ENCODE measurements around the gene PRIMA1.

The PRIMA1 gene

DNA sequence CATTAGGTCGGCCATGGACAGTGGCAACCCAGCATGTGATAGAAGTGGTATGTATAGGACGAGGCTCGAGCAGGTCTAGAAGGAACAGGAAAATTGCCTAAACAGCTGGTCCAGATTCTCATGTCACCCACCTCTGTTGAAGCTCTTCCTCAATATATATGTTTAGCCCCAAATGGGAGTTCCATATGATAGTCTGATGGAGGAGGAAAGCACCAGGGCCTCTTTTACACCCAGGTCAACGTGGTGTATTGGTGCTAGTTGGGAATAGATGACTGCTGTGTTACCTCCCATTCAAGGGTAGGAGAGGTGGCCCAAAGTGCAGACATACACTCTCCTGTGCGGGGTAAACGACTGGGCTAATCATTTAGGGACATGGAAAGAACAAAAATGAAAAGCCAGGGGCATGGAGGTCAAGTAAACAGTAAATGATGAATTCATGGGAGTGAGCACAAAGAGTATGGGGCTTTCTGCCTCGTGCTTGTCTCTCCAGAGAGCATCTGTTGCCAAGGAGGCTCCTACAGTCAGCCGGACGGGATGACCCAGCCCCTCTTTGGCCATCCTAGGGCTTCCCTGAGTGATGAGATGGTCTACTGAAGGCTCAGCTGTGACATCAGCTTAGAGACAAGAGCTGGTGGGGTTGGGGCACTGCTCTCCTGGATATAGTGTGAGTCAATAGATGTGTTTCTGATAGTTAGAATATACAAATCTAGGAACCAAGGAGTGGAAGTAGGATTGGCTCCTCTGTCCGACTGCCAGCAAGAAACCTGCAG is 5.5 kb upstream of the PRIMA1 start:
- no peak for DNase-seq

DNA sequence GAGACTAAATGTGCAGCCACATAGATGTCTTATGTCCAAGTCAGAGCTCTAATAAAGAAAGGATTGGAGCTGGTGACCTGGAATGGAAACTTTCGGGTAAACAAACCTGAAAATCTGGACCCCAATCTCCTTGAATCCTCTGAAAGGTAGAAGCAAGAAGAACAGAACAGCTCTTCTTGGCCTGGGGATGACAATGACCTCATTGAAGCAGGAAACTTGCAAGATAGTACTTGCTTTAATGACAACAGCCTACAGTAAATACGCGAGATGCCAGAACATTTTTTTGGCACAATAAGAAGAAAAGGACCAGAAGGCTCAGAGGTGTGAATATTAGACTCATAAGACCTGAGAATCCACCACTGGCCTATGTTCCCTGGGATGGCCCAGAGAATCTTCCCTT is 4.1 kb upstream of the PRIMA1 start:
- no peak for DNase-seq

GRCh38 chr14:93790966-93791365 is 2.7 kb upstream of the PRIMA1 start:
- no peak for DNase-seq

DNA sequence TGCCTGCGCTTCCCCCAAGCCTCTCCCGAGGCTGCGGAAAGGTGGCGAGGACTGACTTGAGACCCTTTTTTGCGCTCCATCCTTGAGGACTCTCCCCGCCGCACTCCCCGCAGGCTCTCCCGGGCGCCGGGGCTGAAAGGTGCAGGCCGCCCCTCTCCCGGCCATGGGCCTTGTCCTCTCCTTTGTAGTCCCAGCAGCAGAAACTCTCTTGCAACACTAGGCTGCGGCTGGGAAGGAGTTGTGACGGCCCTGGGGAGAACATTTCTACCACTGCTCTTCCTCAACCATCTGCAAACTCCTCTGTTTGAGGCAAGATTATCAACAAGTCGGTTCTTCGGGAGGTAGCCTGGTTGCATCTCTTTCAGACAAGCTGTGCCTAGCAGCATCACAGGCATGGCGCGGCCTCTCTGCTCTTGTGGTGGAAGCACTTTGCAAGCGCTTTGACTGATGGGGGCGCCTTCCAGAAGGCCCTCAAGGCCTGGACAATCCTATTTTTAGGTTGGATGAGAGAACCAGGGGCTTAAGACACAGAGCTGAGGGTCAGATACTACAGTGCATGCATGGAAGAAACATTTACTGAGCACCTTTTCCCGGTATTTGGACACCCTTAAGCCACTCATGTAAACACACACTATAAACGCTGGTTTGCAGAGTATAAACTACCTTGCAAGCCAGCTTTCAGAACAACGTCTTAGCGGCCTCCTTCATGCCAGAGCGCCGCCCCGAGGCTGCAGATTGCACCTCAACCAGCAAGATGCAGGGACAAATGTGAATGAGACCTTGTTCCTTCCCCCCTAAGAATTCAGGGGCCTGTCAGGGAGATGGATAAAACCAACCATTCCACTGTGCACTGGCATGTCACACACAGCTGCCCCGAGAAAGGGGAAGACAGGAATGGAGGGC is 1.2 kb upstream of the PRIMA1 start:
- DNase-seq, result no peak

- peak; percentile 17 for DNase-seq
Measured at GRCh38 chr14:93788543-93789227, 400 bp upstream of the PRIMA1 start.

DNA sequence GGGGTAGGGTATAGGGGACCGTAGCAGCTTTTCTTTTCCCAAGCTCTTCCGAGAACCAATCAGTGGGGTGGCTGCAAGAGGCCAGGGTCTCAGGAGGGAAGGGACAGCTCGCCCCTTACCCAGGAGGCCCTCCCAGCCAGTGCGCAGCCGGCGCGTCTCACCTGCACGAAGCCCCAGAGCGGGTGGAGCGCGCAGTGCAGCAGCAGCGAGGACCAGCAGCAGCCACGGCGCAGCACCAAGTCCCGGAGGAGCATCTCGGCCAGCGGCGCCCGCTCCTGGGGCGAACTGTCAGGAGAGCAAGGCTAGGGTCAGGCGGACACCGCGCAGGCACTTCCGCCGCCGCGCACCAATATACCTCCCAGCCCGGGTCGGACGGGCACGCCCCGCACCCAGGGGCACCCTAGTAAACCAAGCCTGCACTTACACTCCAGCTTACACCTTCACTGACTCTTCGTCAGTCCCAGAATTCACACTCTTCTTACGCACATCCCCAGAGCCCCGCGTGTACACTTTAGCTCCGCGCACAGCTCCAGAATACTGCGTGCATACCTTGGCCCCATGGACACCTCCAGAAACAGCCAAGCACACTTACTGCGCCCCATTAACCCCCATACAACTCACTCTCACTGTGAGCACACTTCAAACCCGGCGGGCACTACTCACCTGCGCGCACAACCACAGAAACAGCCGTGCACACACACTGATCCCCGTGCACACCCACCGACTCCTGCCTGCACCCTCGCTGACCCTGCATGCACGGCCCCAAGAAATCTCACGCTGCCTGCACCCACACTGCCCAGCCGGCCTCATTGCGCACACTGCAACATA is 606 bp downstream of the PRIMA1 start:
- no peak for DNase-seq

DNA sequence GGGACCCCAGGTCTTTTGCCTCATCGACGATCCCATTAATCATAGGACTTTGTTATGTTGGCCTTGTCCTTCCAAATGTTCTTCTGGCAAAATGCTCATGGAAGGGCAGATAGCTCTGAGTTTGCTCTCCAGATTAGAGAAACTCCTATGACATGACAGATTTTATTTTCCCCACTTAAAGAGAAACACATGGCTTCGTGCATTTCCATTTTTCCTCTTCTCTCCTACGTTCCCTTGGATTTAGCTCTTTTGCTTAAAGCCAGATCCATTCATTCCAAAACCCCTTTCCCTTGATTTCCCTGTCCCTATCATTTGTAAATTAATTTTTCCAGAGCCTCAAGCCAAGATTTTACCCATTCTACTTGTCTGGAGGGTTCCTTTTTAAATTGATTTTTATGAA is 2.9 kb downstream of the PRIMA1 start:
- no peak for DNase-seq

- DNase-seq, result no peak
Measured at GRCh38 chr14:93784878-93785277, 3.4 kb downstream of the PRIMA1 start.

GRCh38 chr14:93780813-93781400 is 7.4 kb downstream of the PRIMA1 start:
- DNase-seq, result no peak

DNA sequence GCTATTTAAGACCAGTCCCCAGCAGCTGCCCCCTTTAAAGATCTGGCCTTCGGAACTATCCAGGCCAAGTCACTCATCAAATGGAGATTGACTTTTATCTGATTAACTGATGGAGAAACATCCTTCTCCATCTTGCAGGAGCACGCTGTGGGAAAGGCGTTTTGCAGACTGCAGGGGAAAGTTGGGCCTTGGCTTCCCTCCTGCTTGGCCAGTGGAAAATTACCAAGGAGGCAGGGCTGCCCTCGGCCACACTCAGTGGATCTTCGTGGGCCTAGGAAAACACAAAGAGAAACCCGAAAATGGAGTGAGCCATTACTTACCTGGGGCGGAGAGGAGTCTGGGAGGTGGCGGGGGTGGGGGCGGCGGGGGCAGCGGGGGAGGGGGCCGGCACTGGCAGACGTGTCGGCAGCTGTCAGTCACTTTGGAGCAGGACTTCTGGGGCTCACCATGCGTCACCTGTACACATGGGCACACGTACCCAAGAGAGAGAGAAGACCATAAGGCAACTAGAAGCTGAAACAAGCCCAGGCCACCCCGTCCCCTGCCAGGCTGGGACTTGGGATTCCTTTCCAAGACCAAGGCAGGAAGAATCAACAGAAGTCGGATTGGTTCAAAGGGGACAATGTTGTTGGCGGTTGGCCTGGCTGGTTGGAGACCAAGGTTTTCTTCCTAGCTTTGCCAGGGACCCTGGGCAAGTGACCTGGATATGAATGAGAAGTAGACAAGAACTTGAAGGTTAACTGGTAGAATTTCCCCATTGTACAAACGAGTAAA is 9.2 kb downstream of the PRIMA1 start:
- DNase-seq, result no peak

GRCh38 chr14:93778453-93778852 is 9.8 kb downstream of the PRIMA1 start:
- no peak for DNase-seq

DNA sequence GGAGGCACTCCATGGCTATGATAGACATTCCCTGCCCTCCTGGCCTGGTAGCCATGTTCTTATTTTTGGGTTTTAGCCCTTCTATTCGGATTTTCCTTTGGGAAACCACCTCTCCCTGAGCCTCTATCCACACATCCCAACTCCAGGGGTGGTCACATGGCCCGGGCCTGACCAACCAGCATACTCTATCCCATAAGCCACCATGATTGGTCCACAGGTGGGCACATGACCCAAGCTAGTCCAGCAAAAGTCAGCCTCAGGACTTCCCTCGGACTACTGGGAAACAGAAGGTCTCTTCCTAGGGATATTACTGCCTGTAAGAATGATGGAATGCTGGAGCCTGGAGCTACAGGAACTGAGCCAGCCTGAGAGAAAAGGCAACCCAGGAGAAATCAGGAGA is 12.5 kb downstream of the PRIMA1 start:
- no peak for DNase-seq

- DNase-seq, result no peak
Measured at GRCh38 chr14:93775158-93775557, 13.1 kb downstream of the PRIMA1 start.

DNA sequence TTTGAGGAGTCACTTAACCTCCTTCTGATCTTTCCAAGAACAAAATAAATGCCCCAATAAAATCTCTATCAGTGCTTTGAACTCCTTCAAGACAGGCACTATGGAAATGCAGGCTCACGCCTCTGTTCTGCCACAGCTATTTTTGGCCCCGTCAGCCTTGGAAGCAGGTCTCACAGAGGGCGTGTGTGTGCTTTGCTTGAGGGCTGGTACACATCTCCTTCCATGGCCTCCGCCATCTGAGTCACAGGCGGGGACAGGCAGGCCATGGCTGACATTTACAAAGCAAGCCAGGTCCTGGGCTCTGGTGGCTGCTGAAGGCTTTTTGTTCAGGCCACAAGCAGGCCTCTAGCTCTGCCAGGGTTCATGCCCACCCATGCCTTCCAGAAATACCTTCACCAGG is 16.0 kb downstream of the PRIMA1 start:
- DNase-seq, result no peak

DNA sequence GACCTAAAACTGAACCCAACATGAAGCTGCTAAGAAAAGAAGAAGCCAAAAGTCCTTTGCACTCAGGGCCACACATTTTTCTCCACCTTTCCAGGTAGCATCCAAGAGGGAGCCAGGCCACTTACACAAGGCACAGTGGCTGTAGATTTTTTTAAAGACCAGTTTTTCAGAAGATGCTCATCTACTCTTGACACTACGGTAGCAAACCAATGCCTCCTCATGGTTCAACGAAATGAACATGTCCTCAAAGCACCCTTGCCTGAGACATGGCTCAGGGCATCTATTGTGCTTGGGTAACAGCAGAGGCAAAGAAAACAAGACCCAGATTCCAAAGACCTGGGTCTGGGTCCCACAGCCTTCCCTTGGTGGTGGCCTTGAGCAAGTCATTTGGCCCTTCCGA is 22.3 kb downstream of the PRIMA1 start:
- DNase-seq, result no peak

GRCh38 chr14:93765155-93765554 is 23.1 kb downstream of the PRIMA1 start:
- DNase-seq, result no peak

- DNase-seq, result no peak
Measured at GRCh38 chr14:93764211-93764659, 24.1 kb downstream of the PRIMA1 start.

DNA sequence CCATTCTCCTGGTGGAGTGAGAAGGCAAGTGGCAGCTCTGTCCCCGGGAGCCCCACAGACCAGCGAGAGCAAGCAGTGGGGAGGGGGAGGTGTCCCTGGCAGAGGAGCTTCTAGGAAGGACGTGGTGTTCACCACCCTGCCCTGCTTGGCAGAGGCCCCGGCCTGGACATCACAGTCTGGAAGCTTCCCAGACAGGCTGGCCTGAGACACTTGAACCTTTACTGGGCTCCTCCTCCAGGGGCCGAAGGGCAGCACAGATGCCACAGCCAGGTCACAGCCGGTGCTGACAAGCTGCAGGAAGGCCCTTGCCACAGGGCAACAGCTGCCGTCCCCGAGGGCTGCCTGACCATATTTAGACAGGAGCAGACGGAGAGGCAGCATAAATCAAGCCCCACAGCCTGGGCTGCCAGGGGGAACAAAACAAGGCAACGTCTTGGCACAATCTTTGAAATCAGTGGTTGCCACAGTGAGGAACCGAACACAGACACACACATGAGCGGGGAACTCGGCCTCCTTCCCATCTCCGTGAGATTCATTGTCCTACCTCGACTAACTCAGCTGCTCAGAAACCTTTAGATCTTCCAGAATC is 28.5 kb downstream of the PRIMA1 start:
- peak; percentile 92 for DNase-seq

GRCh38 chr14:93757206-93757605 is 31.1 kb downstream of the PRIMA1 start:
- DNase-seq, result no peak

DNA sequence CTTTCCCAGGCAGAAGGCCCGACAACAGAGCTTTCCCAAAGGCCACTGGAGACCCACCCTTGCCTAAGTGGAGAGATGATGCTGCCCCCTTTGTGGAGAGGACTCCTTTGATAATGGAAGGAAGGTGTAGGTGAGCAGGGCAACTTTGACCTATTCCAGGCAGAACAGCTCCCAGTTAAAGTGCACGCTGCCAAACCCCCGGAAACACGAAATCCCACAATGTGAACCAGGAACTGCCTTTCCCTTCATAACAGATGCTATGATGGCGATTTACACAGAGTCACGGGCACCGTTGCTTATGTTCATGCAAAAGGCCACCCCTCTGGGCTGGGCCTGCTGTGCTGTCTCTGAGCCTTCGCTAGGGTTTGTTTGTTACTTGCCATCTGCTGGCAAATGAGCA is 34.6 kb downstream of the PRIMA1 start:
- no peak for DNase-seq

DNA sequence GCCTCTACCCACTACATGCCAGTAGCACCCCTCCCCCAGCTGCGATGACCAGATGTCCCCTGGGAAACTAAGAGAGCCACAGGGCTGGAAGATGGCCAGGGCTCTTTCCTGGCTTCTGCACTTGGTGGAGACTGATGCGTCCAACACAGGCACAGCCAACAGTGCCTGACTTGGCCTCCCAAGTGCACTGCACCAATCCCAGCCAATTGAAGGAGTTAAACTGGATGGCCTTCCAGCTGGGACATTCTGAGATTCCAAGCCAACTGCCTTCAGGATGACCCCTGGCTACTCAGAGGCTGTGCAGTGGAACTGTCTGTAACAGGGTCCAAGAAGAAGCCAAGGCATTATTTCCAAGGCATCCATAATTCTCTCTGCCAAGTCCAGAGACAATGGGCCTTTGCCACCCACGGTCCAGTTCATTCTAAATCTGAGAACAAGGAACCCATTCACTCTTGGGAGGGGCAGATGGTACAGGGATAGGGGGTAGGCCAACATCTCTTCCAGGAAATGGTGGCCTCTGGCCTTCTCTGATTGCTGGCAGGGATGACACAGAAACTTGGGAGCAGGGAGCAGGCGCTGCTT is 35.2 kb downstream of the PRIMA1 start:
- no peak for DNase-seq

Measured in DMS 273 treated with DMSO at 0.1 percent for 48 hours (cell line).